Measurements from ENCODE around the gene ADAMTS12. TPM values are rescaled to one million over a fixed set of nuclear protein-coding genes. Genes with fewer than 3 reads are reported as not detected.
A peak's percentile ranks its signal among the peaks of the same experiment; 100 is the strongest.

The ADAMTS12 gene
- total RNA-seq, 1 donor from 2014 or later = 32.9 TPM

- no peak for TF ChIP-seq CTCF (IDR thresholded peaks at IDR 0.05)
- no peak for DNase-seq (ENCODE audit: low spot score)
- peak overlapping the region; percentile 91 for H3K27ac Mint-ChIP-seq (ENCODE audit: unreplicated experiment)
- H3K9me3 Mint-ChIP-seq (ENCODE audit: low read depth) = peaks cover 10% of the 10 kb centered on the region
- no peak overlapping the region for H3K4me3 Mint-ChIP-seq (ENCODE audit: unreplicated experiment)
- no peaks in the 10 kb centered on the region for H3K27me3 Mint-ChIP-seq (ENCODE audit: low read depth)
- H3K36me3 Mint-ChIP-seq (ENCODE audit: low read depth) = peaks cover 6% of the 10 kb centered on the region
- peaks cover 29% of the 10 kb centered on the region for H3K4me1 Mint-ChIP-seq (ENCODE audit: low read depth)
These were observed 102.2 kb downstream of the ADAMTS12 start for GRCh38 chr5:33789567-33789957.

- peaks cover 24% of the 10 kb centered on the region for H3K4me1 Mint-ChIP-seq (ENCODE audit: low read depth)
- DNase-seq (ENCODE audit: low spot score) = no peak
- peaks cover 6% of the 10 kb centered on the region for H3K36me3 Mint-ChIP-seq (ENCODE audit: low read depth)
- peaks cover 12% of the 10 kb centered on the region for H3K9me3 Mint-ChIP-seq (ENCODE audit: low read depth)
- TF ChIP-seq CTCF (IDR thresholded peaks at IDR 0.05) = no peak
- H3K4me3 Mint-ChIP-seq (ENCODE audit: unreplicated experiment) = no peak overlapping the region
- peak overlapping the region; percentile 91 for H3K27ac Mint-ChIP-seq (ENCODE audit: unreplicated experiment)
- H3K27me3 Mint-ChIP-seq (ENCODE audit: low read depth) = no peaks in the 10 kb centered on the region
These were observed 102.7 kb downstream of the ADAMTS12 start for GRCh38 chr5:33788922-33789566.

- H3K4me1 Mint-ChIP-seq (ENCODE audit: low read depth) = peaks cover 34% of the 10 kb centered on the region
- H3K9me3 Mint-ChIP-seq (ENCODE audit: low read depth) = peaks cover 12% of the 10 kb centered on the region
- no peak overlapping the region for H3K27ac Mint-ChIP-seq (ENCODE audit: unreplicated experiment)
- H3K27me3 Mint-ChIP-seq (ENCODE audit: low read depth) = no peaks in the 10 kb centered on the region
- TF ChIP-seq CTCF (IDR thresholded peaks at IDR 0.05) = no peak
- DNase-seq (ENCODE audit: low spot score) = no peak
- H3K36me3 Mint-ChIP-seq (ENCODE audit: low read depth) = peaks cover 6% of the 10 kb centered on the region
- no peak overlapping the region for H3K4me3 Mint-ChIP-seq (ENCODE audit: unreplicated experiment)
These were observed 106.2 kb downstream of the ADAMTS12 start for GRCh38 chr5:33785571-33785970.

GRCh38 chr5:33781286-33781685, 110.5 kb downstream of the ADAMTS12 start:
- no peak for TF ChIP-seq CTCF (IDR thresholded peaks at IDR 0.05)
- H3K27ac Mint-ChIP-seq (ENCODE audit: unreplicated experiment) = no peak overlapping the region
- peaks cover 23% of the 10 kb centered on the region for H3K4me1 Mint-ChIP-seq (ENCODE audit: low read depth)
- DNase-seq (ENCODE audit: low spot score) = no peak
- no peaks in the 10 kb centered on the region for H3K27me3 Mint-ChIP-seq (ENCODE audit: low read depth)
- peaks cover 9% of the 10 kb centered on the region for H3K36me3 Mint-ChIP-seq (ENCODE audit: low read depth)
- peaks cover 18% of the 10 kb centered on the region for H3K9me3 Mint-ChIP-seq (ENCODE audit: low read depth)
- H3K4me3 Mint-ChIP-seq (ENCODE audit: unreplicated experiment) = no peak overlapping the region

- H3K9me3 Mint-ChIP-seq (ENCODE audit: low read depth) = peaks cover 6% of the 10 kb centered on the region
- peaks cover 4% of the 10 kb centered on the region for H3K36me3 Mint-ChIP-seq (ENCODE audit: low read depth)
- DNase-seq (ENCODE audit: low spot score) = no peak
- H3K4me1 Mint-ChIP-seq (ENCODE audit: low read depth) = peaks cover 62% of the 10 kb centered on the region
- no peak for TF ChIP-seq CTCF (IDR thresholded peaks at IDR 0.05)
- H3K27me3 Mint-ChIP-seq (ENCODE audit: low read depth) = no peaks in the 10 kb centered on the region
- no peak overlapping the region for H3K4me3 Mint-ChIP-seq (ENCODE audit: unreplicated experiment)
- H3K27ac Mint-ChIP-seq (ENCODE audit: unreplicated experiment) = peak overlapping the region; percentile 91
These were observed 115.6 kb downstream of the ADAMTS12 start for GRCh38 chr5:33776151-33776660.

All from chondrocyte (in vitro differentiated cells).